Activated CD8-positive, alpha-beta memory T cell treated with anti-CD3 and anti-CD28 coated beads, Interleukin-2, amount 50 U/mL, for 4 hours (primary cell): ENCODE data around the gene ITGA2.
A peak's percentile ranks its signal among the peaks of the same experiment; 100 is the strongest.

Experiments used
- DNase-seq: peaks from one replicate; pipeline ENCODE4 v3.0.0-alpha.2; 2020

Gene ITGA2

DNA sequence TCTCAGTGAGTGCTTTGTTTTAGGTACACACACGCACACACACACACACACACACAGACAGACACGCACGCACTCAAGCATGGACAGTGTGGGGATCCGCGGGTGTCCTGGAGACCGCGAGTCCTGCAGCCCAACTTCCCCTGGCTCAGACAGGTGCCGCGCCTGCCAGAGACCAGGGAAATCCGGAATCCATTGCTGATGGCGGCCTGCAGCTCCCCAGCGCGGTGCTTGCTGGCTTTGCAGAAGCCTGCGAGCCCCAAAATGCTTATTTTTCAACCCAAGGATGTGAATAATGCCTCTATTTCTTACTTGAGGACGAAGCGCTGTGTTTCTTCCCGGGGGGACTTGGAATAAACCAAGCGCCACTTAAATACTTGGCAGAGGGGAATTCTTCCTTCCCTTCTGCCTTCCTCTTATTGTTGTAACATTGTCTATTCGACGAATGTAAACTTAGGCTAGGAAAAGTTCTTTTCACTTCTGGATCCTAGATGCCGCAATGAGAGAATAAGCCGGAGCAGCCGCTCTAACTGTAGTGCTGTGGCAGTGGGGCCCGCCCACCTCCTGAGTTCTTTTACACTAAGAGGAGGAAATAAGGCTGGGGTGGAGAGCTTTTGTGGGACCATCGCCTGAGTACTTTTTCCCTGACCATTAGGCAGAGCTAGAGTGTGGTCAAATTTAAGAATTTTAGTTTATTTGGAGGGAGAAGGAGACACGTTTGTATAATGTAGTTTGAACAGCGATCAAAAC is 802 bp downstream of the ITGA2 start:
- DNase-seq, result peak; percentile 19

DNA sequence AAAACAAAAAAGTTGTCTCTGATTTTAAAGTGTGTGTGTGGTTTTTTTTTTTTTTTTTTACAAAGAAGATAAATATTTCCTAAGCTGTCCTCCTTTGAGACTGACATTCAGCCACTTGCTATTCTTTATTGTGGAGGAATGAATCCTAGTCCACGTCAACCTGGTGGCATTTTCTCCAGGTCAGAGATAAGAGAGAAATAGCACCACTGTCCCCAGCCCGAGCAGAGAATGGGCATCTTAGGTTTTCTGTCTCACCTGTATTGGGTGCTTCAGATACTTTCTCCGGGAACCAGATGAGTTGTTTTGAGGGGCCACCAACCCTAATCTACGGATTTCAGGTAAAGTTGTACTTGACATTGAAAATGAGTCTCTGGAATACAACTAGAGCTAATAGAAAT is 1.4 kb downstream of the ITGA2 start:
- DNase-seq, result no peak

DNA sequence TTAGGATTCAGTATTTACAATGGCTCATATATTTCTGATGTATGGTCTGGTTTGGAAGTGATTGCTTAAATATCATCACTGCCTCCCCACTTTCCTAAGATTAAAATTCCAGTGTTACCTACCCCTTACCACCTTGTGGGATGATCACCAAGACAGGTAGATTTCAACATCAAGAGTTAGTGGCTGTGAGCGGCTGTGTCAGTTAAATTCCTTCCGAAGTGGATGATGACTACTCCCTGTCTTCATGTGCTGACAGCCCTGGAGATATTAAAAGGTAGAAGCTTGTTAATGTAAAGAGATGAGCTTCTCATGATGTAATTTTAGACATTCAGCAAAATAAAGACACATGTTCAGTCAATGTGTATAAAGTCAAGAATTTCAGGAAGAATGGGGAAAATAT is 4.2 kb downstream of the ITGA2 start:
- DNase-seq, result no peak

DNA sequence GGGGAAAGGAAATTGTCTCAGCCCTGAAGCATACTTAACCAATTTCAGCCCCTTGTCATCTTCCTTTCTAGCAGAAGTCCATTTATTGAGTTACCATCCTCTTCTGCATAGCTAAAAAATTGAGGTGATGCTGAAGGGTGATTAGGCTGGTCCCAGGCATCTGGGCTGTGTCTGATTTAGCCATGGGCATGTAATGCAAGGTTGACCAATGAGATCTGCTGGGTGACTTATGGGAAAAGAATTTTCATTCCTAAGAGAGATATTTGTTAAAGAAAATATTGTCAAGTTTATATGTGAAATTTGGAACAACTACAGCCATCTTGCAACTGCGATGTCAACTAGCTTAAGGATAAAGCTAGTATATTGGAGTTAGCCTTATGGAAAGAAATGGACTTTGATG is 5.1 kb downstream of the ITGA2 start:
- DNase-seq, result no peak

DNA sequence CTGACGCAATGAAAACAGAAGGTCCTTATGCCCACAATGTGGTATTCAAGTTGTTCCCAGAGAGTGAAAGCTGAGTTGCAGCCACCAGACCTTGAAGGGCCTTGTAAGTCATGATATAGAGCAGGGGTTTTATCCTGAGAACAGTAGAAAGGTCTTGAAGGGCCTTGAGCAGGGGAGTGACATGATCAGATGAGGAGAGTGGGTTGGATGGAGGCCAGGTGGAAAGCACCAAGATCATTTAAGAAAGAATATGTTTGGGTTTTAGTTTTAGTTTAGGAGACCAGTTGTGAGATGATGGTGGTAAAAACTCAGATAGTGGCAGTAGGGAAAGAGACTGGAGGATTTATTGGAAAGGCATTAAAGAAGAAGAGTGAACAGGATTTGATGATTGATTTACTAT is 5.9 kb downstream of the ITGA2 start:
- no peak for DNase-seq

DNA sequence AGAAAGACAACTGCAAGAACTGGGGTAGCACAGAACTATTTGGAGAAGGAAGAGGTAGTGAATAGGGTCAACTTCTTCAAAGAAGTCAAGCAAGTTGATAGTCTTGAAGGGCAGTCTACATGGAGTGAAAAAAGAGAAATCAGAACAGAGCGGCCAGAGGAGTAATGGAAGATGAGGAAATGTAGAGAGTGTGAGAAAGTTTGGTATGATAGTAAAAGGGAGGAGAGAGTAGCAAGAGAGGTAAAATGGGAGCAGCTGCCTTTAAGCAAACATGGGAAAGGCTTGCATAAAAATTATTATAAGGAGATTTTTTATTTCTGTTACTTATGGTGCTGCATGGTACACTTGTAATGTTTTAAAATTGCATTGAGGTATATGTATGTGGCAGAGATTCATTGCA is 6.8 kb downstream of the ITGA2 start:
- DNase-seq, result no peak

DNA sequence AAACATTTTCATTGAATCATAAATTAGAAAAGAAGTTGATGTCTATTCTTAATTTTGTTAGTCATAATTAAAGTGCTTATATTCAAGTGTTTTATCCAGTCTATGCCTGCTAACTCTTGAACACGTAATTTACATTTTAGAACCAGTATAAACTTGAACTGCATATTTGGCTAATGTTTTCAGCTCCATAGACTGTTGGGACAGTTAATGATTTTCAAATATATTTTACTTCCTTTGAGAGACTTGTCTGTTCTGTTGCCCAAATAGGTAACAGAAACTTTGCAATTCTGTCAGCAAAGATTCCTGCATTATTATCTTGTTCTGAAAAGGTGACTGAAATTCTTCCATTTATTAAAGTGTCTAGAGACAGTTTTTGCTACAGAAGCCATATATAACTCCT is 7.8 kb downstream of the ITGA2 start:
- DNase-seq, result no peak

DNA sequence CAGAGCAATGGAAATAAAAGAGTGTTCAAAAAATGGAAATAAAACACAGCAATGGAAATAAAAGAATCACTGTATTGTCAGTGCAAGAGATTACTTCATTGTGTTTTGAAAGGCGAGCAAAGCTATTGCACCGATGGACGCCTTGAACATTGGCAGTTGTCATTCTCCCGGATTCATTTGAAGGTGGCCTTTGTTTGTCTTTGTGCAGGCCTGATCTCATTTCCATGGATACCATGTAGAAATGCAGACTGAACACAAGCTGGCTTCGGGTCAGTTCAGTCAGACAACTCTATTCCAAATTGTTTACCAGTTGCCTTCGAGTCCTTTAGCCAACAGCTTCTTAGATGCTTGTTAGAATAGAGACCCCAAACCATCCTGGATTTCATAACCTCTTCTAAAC is 8.3 kb downstream of the ITGA2 start:
- DNase-seq, result no peak

DNA sequence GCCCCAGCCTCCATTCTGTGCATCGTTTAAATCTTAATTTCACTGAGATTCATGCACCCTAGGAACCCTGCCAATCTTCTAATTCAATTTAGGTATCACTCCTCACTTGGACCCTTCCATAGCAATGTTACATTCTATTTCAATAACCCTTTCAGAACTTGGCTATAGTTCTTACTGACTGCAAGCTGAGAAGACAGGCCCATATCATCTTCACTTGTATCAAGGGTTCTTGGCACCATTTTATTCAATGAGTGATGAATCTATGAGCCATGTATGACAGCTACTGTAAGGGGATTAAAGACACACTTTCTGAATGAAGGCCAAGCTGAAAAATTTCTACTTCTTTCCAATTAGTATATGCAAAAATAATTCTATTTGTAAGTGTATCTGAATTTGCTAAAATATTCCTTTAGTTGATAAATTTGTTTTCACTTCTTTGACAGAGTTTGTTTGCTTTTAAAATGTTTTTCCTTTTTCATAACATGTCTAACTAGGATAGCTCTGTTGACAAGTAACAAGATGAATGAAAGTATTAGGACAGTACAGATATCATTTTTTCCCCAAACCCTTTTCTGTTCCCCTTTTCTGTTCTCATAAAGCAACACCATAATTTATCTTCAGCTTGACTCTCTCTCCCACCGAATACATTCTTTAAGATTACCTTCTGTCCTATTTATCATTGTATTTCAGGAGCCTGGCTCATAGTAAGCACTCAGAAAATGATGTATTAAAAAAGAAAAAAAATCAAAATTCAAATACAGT is 9.6 kb downstream of the ITGA2 start:
- no peak for DNase-seq

DNA sequence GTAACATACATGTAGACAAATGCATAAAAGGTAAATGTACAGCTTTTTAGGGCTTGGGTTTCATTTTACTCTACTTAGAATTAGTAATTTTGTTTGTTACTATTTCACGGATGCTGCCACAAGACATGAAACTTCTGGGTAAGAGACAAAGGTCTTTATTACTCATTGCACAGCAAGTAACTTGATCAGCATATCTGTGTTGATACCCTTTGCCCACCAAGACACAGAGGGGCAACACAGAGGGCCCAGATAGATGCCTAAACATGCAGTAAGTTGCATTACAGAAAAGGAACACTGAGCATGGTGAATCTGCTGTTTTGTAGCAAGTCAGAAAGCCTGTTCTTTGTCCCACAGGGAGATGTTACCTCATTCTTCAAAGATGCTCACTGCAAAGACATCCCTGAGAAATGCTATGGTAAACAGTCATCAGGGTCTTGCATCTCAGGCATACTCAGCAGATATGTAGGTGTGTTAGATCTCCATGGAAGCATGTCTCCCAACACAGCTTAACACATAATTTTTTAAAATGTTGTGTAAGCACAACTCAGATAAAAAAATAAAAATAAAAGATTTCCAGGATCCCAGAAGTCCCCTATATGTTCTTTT is 10.3 kb downstream of the ITGA2 start:
- DNase-seq, result no peak

DNA sequence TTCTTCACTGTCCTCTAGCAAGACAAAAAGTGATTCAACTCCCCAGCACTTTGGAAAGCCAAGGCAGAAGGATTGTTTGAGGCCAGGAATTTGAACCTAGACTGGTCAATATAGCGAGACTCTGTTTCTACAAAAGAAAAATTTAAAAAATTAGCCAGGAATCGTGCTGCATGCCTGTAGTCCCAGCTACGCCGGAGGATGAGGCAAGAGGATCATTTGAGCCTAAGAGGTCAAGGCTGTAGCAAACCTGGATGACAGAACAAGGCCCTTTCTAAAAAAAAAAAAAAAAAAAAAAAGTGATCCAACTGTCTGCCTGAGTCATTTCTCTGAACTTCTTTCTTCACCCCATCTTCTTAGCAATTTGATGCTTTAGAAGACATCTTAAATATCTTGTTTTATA is 12.4 kb downstream of the ITGA2 start:
- DNase-seq, result no peak

DNA sequence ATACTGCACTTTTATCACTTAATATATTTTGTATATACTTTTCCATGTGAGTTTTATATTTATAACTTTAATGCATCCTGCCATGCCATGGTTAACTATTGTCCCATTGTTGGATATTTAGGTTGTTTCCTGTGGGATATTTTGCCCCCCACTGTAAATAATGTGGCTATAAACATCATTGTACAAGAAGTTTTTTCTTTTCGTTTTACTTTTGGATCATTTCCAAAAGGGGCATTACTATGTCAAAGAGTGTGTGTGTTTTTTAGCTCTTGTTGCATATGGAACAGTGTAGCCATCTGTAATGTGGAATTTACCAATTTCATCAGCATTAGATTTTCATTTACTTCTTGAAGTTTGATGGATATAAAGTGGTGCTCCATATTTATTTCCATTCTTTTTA is 13.3 kb downstream of the ITGA2 start:
- DNase-seq, result no peak

DNA sequence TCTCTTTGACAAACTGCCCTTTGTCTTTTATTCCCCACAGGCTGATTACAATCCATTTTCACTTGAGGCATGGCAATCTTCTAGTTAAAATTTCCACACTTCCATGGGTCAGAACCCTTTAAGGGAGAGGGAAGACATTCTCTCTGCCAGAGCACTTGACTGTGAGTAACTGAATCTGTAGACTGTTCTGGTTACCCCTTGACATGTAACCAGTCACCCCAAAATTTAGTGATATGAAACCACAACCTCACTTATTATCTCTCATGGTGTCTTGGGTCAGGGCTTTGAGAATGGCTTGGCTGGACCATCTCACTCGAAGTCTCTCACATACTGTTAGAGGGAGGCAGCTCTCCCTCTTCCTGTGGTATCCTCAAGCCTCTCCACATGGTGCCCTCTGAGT is 14.0 kb downstream of the ITGA2 start:
- no peak for DNase-seq

DNA sequence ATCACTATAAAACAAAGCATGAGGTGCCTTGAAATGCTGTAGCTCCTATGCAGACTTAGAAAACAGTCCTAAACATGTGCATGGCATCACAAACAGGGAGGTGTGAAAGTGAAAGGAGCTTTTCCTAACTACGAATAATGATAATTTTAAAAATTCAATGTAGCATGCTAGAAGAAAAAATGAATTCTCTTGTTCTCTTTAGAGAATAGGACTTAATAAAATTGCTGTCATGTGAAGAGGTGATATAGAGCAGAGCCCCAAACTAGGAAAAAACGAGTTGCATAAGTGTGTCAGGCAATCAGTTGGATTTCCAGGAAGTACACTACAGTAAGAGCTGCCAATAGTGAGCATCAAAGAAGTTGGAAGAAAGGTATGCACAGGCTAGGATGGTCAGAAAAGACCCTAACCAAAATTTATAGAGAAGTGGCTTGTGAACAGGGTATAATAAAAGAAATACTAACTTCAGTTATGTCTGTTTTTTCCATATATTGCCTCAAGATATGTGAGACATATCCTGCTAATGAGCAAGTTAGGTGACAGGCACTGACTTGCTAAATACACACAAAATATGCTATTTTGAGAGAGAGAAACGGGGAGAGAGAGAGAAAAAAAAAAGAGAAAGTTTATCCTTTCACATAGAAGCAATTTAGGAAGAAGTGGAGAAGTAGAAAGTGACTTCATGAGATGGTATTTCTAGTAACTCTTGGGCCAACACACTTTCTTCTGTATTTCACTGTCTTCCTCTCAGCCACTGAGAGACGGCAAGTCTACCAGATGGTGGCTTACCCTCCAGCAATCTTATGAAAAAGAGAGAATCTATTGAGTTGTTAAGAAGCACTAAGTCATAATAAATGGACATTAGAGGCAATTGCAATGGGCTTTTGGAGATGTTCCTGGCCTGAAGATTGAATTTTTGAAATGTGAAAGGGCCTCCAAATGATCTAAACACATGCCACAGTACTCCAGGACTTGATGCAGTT is 18.0 kb downstream of the ITGA2 start:
- DNase-seq, result no peak

DNA sequence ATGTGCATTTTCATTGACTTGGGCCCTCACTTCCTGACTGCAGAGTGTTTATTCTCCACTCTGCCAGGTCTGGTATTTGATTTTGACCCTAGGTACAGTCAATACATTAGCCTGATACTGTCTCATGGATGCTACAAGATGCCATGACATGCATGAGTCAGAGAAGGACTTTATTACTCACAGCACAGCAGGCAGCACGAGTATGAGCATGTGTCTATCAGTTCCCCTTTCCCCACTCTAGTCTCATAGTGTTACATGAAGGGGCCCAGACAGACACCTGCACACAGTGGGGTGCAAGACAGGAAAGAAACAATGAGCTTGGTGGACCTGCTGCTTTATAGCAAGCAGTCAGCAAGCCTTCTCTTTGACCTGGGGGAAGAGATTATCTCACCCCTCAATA is 19.6 kb downstream of the ITGA2 start:
- no peak for DNase-seq

DNA sequence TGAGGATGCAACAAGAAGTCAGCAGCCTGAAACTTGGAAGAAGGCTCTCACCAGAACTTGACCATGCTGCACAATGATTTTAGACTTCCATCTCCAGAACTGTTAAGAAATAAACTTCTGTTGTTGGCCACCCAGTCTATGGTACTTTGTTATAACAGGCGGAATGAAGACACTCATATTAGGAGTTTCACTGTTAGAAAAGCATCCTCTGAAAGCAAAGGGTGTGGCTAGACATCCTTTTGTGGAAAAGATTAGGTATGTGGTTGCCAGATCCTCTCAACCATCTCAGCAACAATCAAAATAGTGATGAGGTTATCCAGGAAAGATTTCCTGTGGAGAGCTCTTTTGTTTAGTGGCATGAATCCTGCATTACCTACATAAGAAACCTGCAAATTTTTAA is 20.7 kb downstream of the ITGA2 start:
- no peak for DNase-seq

DNA sequence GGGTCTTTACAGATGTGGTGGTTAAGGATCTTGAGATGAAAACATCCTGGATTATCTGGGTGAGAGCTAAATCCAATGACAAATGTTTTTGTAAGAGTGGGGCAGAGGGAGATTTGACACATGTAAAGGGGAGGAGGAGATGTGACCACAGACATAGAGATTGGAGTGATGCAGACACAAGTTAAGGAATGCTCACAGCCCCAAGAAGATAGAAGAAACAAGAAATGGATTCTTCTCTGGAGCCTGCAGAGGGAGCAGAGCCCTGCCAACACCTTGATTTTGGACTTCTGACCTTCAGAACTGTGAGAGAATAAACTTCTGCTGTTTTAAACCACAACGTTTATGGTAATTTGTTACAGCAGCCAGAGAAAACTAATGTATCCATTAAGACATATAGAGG is 21.7 kb downstream of the ITGA2 start:
- no peak for DNase-seq

DNA sequence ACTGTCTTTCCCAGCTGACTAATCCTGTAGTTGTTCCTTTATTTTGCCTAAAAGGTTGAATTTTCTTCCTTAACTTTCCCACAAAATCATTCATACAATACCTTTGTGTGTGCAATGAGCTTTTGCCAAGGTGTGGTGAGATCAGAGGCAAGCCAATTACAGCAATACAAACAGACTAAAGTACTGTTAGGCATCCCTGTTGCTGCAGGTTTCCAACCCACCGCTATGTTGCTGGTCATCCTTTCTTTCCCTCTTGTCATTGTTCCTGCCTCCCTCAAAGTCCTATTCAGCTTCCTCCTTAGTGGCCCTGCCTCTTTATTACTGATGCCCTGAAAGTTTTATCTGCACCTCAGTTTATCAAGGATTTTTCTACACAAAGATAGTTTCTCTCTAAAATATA is 22.1 kb downstream of the ITGA2 start:
- no peak for DNase-seq

DNA sequence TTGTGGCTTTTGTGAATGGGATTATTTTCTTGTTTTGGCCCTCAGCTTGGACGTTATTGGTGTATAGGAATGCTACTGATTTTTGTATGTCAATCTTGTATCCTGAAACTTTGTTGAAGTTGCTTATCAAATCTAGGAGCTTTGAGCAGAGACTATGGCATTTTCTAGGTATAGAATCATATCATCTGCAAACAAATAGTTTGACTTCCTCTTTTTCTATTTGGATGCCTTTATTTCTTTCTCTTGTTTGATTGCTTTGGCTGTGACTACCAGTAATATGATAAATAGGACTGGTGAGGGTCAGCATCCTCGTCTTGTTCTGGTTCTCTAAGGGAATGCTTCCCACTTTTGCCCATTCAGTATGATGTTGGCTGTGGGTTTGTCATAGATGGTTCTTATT is 24.7 kb downstream of the ITGA2 start:
- no peak for DNase-seq

DNA sequence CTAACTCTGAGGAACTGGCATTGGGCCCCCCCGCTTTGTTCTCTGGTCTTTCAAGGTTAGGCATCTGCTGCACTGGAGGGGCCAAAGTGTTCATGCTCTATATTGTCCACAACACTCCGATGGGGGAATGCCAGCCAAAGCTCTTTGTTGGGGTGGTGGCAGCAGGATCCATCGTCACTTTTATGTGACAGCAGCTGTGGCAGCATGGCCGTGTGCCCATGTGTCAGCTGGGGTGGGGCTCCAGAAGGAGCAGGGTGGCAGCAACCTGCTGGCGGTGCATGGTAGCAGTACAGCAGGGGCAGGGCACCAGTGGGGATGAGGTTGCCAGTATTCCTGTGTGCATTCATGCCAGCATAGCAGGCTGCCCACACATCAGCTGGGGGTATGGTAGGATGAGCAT is 28.2 kb downstream of the ITGA2 start:
- DNase-seq, result no peak

DNA sequence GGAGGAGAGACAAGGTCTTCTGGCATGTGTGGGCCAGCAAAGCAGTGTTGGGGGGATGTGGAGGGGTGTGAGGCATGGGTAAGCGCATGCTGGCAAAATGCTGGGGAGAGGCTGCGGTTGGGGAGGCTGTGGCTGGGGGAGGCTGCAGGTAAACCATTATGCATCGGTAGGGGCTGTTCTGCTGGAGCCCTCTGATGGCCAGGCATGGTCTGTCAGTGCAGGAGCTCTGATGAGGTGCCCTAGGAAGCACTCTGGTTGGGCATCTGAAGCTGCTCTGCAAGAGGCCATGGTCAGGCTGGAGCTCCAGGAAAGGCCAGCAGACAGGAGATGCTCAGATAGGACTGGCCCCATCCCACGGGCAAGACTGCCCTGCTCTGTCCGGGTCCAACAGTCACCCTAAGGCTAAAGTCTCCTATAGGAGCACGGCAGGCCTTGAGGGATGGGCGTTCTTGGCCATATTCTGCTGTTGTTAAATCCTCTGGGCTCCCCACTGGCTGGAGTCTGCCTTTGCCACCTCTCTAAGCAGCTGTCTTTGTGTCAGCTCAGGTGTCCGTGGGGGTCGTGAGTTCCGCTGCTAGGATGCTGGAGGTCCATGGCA is 28.7 kb downstream of the ITGA2 start:
- no peak for DNase-seq

DNA sequence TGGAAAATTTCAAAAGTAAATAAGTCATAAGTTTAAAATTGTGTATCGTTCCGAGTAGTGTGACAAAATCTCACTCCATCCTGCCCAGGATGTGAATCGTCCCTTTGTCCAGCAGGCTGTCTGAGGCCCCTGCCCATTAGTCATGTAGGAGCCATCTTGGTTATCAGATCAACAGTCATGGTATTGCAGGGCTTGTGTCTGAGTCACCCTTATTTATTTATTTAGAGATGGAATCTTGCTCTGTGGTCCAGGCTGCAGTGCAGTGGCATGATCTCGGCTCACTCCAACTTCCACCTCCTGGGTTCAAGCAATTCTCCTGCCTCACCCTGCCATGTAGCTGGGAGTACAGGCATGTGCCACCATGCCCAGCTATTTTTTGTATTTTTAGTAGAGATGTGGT is 30.2 kb downstream of the ITGA2 start:
- DNase-seq, result no peak
